OCI-LY1 (cell line): Measurements from ENCODE around the gene ELN.

Experiments
- H2AFZ ChIP-seq: fragments of 200-600 bp; sonication (generic), shearing (Covaris generic); 2 replicates; pipeline ENCODE4 v1.6.0; 2014; ENCODE audit warnings: antibody characterized with exemption, mild to moderate bottlenecking, low read length
- H3F3A ChIP-seq: fragments of 200-600 bp; sonication (generic), shearing (Covaris generic); 2 replicates; pipeline ENCODE4 v1.6.0; 2014; ENCODE audit warnings: mild to moderate bottlenecking, antibody characterized with exemption, low read length, moderate library complexity; ENCODE audit not compliant: insufficient read depth
- H3K27ac ChIP-seq: fragments of 200-600 bp; sonication (generic); 2 replicates; pipeline ENCODE4 v1.5.1; 2014; ENCODE audit warnings: low read length, mixed run types, mild to moderate bottlenecking, low read depth; ENCODE audit not compliant: poor library complexity, severe bottlenecking
- H3K27me3 ChIP-seq: fragments of 200-600 bp; sonication (generic); 2 replicates; pipeline ENCODE4 v1.6.0; 2014; ENCODE audit warnings: antibody characterized with exemption, mild to moderate bottlenecking, low read length, moderate library complexity; ENCODE audit not compliant: insufficient read depth
- H3K36me3 ChIP-seq: fragments of 200-600 bp; sonication (generic); 2 replicates; pipeline ENCODE4 v1.6.1; 2014; ENCODE audit warnings: mild to moderate bottlenecking, antibody characterized with exemption, low read length, moderate library complexity, mixed read lengths; ENCODE audit not compliant: insufficient read depth
- H3K4me1 ChIP-seq: fragments of 200-600 bp; sonication (generic); 2 replicates; pipeline ENCODE4 v1.5.1; 2014; ENCODE audit warnings: mild to moderate bottlenecking, low read length, moderate library complexity; ENCODE audit not compliant: insufficient read depth, severe bottlenecking
- H3K4me2 ChIP-seq: fragments of 200-600 bp; sonication (generic), shearing (Covaris generic); 2 replicates; pipeline ENCODE4 v1.6.1; 2014; ENCODE audit warnings: low read length
- H3K4me3 ChIP-seq: fragments of 200-600 bp; sonication (generic); 2 replicates; pipeline ENCODE4 v1.5.1; 2014; ENCODE audit warnings: low read length, low read depth, mild to moderate bottlenecking, mixed read lengths; ENCODE audit not compliant: poor library complexity, severe bottlenecking
- H3K79me2 ChIP-seq: fragments of 200-600 bp; shearing (Covaris generic); 2 replicates; pipeline ENCODE4 v1.6.1; 2016; ENCODE audit warnings: mixed run types, low read length, mixed read lengths; ENCODE audit not compliant: insufficient read depth
- H3K9ac ChIP-seq: fragments of 200-600 bp; sonication (generic), shearing (Covaris generic); 2 replicates; pipeline ENCODE4 v1.6.1; 2014; ENCODE audit warnings: mild to moderate bottlenecking, low read length, mixed read lengths
- H3K9me2 ChIP-seq: fragments of 200-600 bp; sonication (generic), shearing (Covaris generic); 2 replicates; pipeline ENCODE4 v1.6.1; 2014; ENCODE audit warnings: low read depth, mild to moderate bottlenecking, low read length, mixed read lengths
- H3K9me3 ChIP-seq: fragments of 200-600 bp; shearing (Covaris generic); 2 replicates; pipeline ENCODE4 v1.6.1; 2014; ENCODE audit warnings: low read length, mixed read lengths
- H4K20me1 ChIP-seq: fragments of 200-600 bp; sonication (generic), shearing (Covaris generic); 2 replicates; pipeline ENCODE4 v1.6.0; 2016; ENCODE audit warnings: mild to moderate bottlenecking, low read length; ENCODE audit not compliant: insufficient read depth
- EZH2 ChIP-seq: fragments of 200-600 bp; sonication (generic), shearing (Covaris generic); IDR thresholded peaks from 2 replicates; pipeline ENCODE4 v1.8.0; 2017; ENCODE audit warnings: borderline replicate concordance, mixed run types, mild to moderate bottlenecking, antibody characterized with exemption, low read length, moderate library complexity, mixed read lengths
- TF ChIP-seq, protein P1 (sequence below): fragments of 200-600 bp; sonication (generic), shearing (Covaris generic); IDR thresholded peaks from 2 replicates; pipeline ENCODE4 v1.5.1; 2017; ENCODE audit warnings: mild to moderate bottlenecking, antibody characterized with exemption, low read length, moderate library complexity, mixed read lengths

ELN gene

DNA sequence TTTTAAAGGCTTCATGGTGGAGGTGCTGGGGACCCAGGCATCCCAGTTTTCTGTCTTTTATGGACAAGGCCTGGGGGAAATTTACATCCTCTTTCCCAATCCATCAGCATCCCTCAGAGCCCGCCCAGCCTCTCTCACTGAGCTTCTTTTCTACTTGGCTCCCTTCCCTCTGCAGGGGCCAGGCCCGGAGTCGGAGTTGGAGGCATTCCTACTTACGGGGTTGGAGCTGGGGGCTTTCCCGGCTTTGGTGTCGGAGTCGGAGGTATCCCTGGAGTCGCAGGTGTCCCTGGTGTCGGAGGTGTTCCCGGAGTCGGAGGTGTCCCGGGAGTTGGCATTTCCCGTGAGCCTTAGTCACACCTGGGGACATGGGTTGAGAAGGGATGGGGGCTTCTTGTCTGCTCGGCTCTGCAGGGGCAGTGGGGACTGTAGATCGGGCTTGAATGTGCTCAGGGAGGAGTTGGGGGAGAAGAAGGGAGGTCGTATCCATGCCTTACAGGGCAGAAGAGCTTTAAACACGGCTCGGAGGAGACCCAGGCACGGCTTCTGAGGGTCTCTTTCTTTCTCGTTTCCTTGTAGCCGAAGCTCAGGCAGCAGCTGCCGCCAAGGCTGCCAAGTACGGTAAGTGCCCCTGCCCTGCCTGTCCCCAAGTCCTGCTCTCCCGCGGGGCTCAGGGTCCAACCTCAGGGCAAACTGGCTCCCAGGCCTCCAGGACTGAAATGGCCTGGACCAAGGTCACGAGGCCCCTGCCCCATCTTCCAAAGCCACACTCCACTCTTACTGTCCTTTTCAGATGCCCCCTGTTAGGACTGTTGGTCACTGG is 28.3 kb downstream of the ELN start:
- no peak for TF ChIP-seq EZH2
- TF ChIP-seq, protein P1, sequence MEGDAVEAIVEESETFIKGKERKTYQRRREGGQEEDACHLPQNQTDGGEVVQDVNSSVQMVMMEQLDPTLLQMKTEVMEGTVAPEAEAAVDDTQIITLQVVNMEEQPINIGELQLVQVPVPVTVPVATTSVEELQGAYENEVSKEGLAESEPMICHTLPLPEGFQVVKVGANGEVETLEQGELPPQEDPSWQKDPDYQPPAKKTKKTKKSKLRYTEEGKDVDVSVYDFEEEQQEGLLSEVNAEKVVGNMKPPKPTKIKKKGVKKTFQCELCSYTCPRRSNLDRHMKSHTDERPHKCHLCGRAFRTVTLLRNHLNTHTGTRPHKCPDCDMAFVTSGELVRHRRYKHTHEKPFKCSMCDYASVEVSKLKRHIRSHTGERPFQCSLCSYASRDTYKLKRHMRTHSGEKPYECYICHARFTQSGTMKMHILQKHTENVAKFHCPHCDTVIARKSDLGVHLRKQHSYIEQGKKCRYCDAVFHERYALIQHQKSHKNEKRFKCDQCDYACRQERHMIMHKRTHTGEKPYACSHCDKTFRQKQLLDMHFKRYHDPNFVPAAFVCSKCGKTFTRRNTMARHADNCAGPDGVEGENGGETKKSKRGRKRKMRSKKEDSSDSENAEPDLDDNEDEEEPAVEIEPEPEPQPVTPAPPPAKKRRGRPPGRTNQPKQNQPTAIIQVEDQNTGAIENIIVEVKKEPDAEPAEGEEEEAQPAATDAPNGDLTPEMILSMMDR: no peak
- Histone ChIP-seq H3K4me2 (no peak overlapping the region), H3K27me3 (peaks cover 6% of the 10 kb centered on the region; the same call in 1 of the 2 replicates), H2AFZ (no peak overlapping the region), H3K9me2 (no peaks in the 10 kb centered on the region), H3F3A (no peaks in the 10 kb centered on the region), H3K4me1 (no peaks in the 10 kb centered on the region), H4K20me1 (no peaks in the 10 kb centered on the region), H3K9ac (no peak overlapping the region), H3K27ac (no peak overlapping the region), H3K4me3 (no peak overlapping the region), H3K79me2 (no peaks in the 10 kb centered on the region), H3K9me3 (no peaks in the 10 kb centered on the region), H3K36me3 (no peaks in the 10 kb centered on the region)

DNA sequence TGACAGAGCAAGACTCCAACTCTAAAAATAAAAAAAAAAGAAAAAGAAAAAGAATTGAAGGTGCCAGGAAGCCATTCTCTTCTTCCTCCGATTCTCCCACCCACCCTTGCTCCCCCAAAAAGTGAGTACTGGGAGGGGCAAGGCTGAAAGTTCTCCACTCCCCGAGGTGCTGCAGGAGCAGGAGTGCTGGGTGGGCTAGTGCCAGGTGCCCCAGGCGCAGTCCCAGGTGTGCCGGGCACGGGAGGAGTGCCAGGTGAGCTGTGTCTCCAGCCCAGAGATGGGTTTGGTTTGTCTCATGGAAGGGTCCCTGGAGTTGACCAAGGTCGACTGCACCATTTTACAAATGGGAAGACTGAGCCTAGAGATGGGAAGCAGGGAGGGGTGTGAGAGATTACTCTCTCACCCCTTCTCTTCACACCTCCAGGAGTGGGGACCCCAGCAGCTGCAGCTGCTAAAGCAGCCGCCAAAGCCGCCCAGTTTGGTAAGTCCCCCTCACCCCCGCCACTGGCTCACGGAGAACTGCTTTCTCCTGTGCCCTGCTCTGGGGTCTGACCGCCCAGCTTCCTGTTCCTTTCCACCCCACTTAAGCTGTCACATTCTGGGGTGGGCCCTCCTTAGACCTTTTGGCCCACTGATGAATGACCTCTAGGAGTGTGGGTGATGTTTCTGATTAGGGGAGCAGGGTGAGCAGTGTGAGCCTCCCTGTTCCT is 29.4 kb downstream of the ELN start:
- H3K36me3 ChIP-seq: no peaks in the 10 kb centered on the region
- no peak overlapping the region for H3K27ac ChIP-seq
- no peak overlapping the region for H2AFZ ChIP-seq
- no peaks in the 10 kb centered on the region for H3K9me3 ChIP-seq
- H3K9ac ChIP-seq: no peak overlapping the region
- H3K9me2 ChIP-seq: no peaks in the 10 kb centered on the region
- no peak overlapping the region for H3K4me3 ChIP-seq
- no peaks in the 10 kb centered on the region for H3K79me2 ChIP-seq
- H4K20me1 ChIP-seq: no peaks in the 10 kb centered on the region
- H3K27me3 ChIP-seq: peaks cover 6% of the 10 kb centered on the region; the same call in 1 of the 2 replicates
- no peaks in the 10 kb centered on the region for H3F3A ChIP-seq
- no peak overlapping the region for H3K4me2 ChIP-seq
- H3K4me1 ChIP-seq: peaks cover 6% of the 10 kb centered on the region
- no peak for TF ChIP-seq EZH2
- TF ChIP-seq, protein P1: no peak

GRCh38 chr7:74057987-74058386 is 30.0 kb downstream of the ELN start:
- H3K4me2 ChIP-seq: no peak overlapping the region
- no peaks in the 10 kb centered on the region for H3K36me3 ChIP-seq
- TF ChIP-seq, protein P1: no peak
- TF ChIP-seq EZH2: no peak
- H3K4me3 ChIP-seq: no peak overlapping the region
- H3K4me1 ChIP-seq: peaks cover 9% of the 10 kb centered on the region
- no peaks in the 10 kb centered on the region for H4K20me1 ChIP-seq
- H3K9ac ChIP-seq: no peak overlapping the region
- no peaks in the 10 kb centered on the region for H3K9me3 ChIP-seq
- no peaks in the 10 kb centered on the region for H3K9me2 ChIP-seq
- H3K79me2 ChIP-seq: no peaks in the 10 kb centered on the region
- peaks cover 6% of the 10 kb centered on the region; the same call in 1 of the 2 replicates for H3K27me3 ChIP-seq
- H3F3A ChIP-seq: no peaks in the 10 kb centered on the region
- no peak overlapping the region for H2AFZ ChIP-seq
- no peak overlapping the region for H3K27ac ChIP-seq
